22Rv1 (cell line): ENCODE results near the gene TNK2.

Experiments
- H3K27ac ChIP-seq: fragments of 450-650 bp; 2 replicates; pipeline ENCODE4 v1.5.1; 2017
- CTCF ChIP-seq: fragments of 450-650 bp; IDR thresholded peaks from 2 replicates; pipeline ENCODE4 v1.5.1; 2017; ENCODE audit warnings: mild to moderate bottlenecking
- ZFX ChIP-seq: fragments of 450-650 bp; IDR thresholded peaks from 2 replicates; pipeline ENCODE4 v1.6.1; 2017; ENCODE audit warnings: antibody characterized with exemption, borderline replicate concordance

The TNK2 gene

GRCh38 chr3:195839260-195840010, 68.9 kb downstream of the TNK2 start:
- no peak overlapping the region for H3K27ac ChIP-seq
- TF ChIP-seq CTCF: no peak
- no peak for TF ChIP-seq ZFX

GRCh38 chr3:195838714-195839113, 69.6 kb downstream of the TNK2 start:
- no peak for TF ChIP-seq CTCF
- no peak for TF ChIP-seq ZFX
- no peak overlapping the region for H3K27ac ChIP-seq

- TF ChIP-seq ZFX (no peak), CTCF (no peak)
- H3K27ac ChIP-seq: no peak overlapping the region
These were observed 71.7 kb downstream of the TNK2 start for GRCh38 chr3:195836476-195837135.

GRCh38 chr3:195835791-195836190, 72.6 kb downstream of the TNK2 start:
- TF ChIP-seq CTCF (no peak), ZFX (no peak)
- H3K27ac ChIP-seq: no peak overlapping the region

- no peak for TF ChIP-seq CTCF
These were observed 73.4 kb downstream of the TNK2 start for GRCh38 chr3:195834675-195835583.

GRCh38 chr3:195829897-195830254, 78.5 kb downstream of the TNK2 start:
- TF ChIP-seq CTCF (no peak), ZFX (no peak)
- H3K27ac ChIP-seq: no peak overlapping the region

More at GRCh38 chr3:195834675-195835583, 73.4 kb downstream of the TNK2 start:
- no peak overlapping the region for H3K27ac ChIP-seq
